Neural crest cell (in vitro differentiated cells): ENCODE data around the gene HMHB1. TPM values are rescaled to one million over a fixed set of nuclear protein-coding genes. Genes with fewer than 3 reads are reported as not detected.

Source experiments
- DNase-seq: peaks from one replicate; pipeline ENCODE4 v3.0.0; 2021; ENCODE audit warnings: low read depth, mixed read lengths, low spot score
- H3K27ac Mint-ChIP-seq: one replicate; pipeline ENCODE4 v1.8.0; 2021; ENCODE audit warnings: mild to moderate bottlenecking, mixed read lengths; ENCODE audit not compliant: unreplicated experiment
- H3K27me3 Mint-ChIP-seq: 2 replicates; pipeline ENCODE4 v1.8.0; 2021; ENCODE audit warnings: low read depth, mild to moderate bottlenecking, mixed read lengths
- H3K36me3 Mint-ChIP-seq: 2 replicates; pipeline ENCODE4 v1.8.0; 2021; ENCODE audit warnings: low read depth, mild to moderate bottlenecking, mixed read lengths
- H3K4me1 Mint-ChIP-seq: 2 replicates; pipeline ENCODE4 v1.8.0; 2021; ENCODE audit warnings: mixed read lengths
- H3K4me3 Mint-ChIP-seq: one replicate; pipeline ENCODE4 v1.8.0; 2021; ENCODE audit warnings: mild to moderate bottlenecking, mixed read lengths
- H3K9me3 Mint-ChIP-seq: 2 replicates; pipeline ENCODE4 v1.8.0; 2021; ENCODE audit warnings: mixed read lengths
- total RNA-seq: library from RNA; stranded (reverse); gene quantifications from 2 replicates; pipeline ENCODE4 v1.2.1, GENCODE V29; 2021
- TF ChIP-seq, protein P1 (sequence below): fragments of 200-600 bp; sonication (generic); conservative IDR thresholded peaks from 2 replicates; pipeline ENCODE4 v1.5.0; 2021; ENCODE audit warnings: antibody characterized with exemption, mild to moderate bottlenecking

The HMHB1 gene
- total RNA-seq, 1 donor from 2014 or later = not detected

- no peak overlapping the region for H3K27ac Mint-ChIP-seq
- no peaks in the 10 kb centered on the region for H3K36me3 Mint-ChIP-seq
- peaks cover 19% of the 10 kb centered on the region for H3K4me1 Mint-ChIP-seq
- DNase-seq = no peak
- no peaks in the 10 kb centered on the region for H3K27me3 Mint-ChIP-seq
- H3K9me3 Mint-ChIP-seq = no peaks in the 10 kb centered on the region
- TF ChIP-seq, protein P1, sequence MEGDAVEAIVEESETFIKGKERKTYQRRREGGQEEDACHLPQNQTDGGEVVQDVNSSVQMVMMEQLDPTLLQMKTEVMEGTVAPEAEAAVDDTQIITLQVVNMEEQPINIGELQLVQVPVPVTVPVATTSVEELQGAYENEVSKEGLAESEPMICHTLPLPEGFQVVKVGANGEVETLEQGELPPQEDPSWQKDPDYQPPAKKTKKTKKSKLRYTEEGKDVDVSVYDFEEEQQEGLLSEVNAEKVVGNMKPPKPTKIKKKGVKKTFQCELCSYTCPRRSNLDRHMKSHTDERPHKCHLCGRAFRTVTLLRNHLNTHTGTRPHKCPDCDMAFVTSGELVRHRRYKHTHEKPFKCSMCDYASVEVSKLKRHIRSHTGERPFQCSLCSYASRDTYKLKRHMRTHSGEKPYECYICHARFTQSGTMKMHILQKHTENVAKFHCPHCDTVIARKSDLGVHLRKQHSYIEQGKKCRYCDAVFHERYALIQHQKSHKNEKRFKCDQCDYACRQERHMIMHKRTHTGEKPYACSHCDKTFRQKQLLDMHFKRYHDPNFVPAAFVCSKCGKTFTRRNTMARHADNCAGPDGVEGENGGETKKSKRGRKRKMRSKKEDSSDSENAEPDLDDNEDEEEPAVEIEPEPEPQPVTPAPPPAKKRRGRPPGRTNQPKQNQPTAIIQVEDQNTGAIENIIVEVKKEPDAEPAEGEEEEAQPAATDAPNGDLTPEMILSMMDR = no peak
- H3K4me3 Mint-ChIP-seq = no peak overlapping the region
Measured at GRCh38 chr5:143793249-143793648, 18.7 kb upstream of the HMHB1 start.

- no peaks in the 10 kb centered on the region for H3K9me3 Mint-ChIP-seq
- no peaks in the 10 kb centered on the region for H3K36me3 Mint-ChIP-seq
- H3K27me3 Mint-ChIP-seq = no peaks in the 10 kb centered on the region
- TF ChIP-seq, protein P1 = no peak
- H3K27ac Mint-ChIP-seq = peak overlapping the region; percentile 89
- DNase-seq = no peak
- no peak overlapping the region for H3K4me3 Mint-ChIP-seq
- peaks cover 12% of the 10 kb centered on the region for H3K4me1 Mint-ChIP-seq
Measured at GRCh38 chr5:143796125-143796524, 15.8 kb upstream of the HMHB1 start.

GRCh38 chr5:143796753-143797152 lies 15.2 kb upstream of the HMHB1 start:
- Mint-ChIP-seq H3K9me3 (no peaks in the 10 kb centered on the region), H3K36me3 (no peaks in the 10 kb centered on the region), H3K27ac (no peak overlapping the region), H3K4me3 (no peak overlapping the region), H3K27me3 (no peaks in the 10 kb centered on the region), H3K4me1 (peaks cover 12% of the 10 kb centered on the region)
- TF ChIP-seq, protein P1 = no peak
- no peak for DNase-seq

DNA sequence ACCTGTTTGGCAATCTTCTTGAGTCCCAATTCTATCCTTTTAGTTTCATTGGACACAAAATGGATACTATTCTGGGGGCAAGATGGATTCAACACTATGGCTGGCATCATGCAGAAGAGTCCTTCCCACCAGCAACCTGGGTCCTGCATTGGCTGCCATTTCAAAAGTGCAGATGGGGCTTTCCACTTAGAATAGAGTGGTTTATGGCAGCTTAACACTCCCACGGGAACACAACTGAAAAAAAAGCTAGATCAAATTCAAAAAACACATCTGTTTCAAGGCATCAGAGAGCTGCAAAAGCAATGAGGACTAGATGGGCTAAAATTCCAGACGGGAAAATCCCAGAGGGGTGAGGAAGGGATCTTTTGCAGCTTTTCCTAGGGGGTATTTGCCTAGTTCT lies 11.2 kb upstream of the HMHB1 start:
- TF ChIP-seq, protein P1 = no peak
- Mint-ChIP-seq H3K36me3 (no peaks in the 10 kb centered on the region), H3K4me1 (no peaks in the 10 kb centered on the region), H3K4me3 (no peak overlapping the region), H3K27ac (no peak overlapping the region), H3K9me3 (no peaks in the 10 kb centered on the region), H3K27me3 (no peaks in the 10 kb centered on the region)
- no peak for DNase-seq

DNA sequence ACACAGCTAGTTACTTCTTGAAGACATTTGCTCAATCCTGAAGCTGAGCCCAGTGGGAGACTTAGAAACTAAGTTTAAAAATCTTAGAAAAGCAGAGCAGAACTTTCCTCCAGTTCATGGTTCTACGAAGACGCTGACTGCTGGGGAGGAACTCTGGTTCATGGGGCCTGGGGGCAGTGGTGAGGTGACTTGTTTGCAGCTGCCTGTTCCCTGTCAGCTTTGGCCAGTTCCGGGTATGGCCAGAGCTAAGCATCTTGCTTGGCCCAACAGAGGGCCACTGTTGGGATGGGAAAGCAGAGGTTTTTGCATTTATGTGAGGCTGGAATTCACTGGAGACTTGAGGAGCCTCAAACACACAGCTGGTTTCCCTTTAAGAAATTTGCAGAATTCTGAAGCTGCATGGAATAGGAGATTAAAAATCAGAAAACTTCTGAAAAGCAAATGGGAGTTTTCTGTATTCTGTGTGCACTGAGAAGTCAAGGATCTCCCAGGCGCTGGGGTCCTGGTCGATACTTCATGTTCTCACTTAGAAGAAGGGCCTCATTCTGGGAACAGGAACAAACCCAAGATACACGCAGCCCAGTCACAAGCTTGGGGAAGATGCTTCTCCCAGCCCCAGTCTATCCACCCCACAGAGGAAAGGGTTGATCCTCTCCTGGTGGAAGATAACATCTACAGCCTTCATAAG lies 10.6 kb upstream of the HMHB1 start:
- H3K9me3 Mint-ChIP-seq = no peaks in the 10 kb centered on the region
- H3K4me3 Mint-ChIP-seq = no peak overlapping the region
- no peaks in the 10 kb centered on the region for H3K4me1 Mint-ChIP-seq
- no peaks in the 10 kb centered on the region for H3K36me3 Mint-ChIP-seq
- TF ChIP-seq, protein P1 = no peak
- H3K27ac Mint-ChIP-seq = no peak overlapping the region
- no peaks in the 10 kb centered on the region for H3K27me3 Mint-ChIP-seq
- DNase-seq = no peak
